ENCODE results near the gene SLC35G3.
"Not testable (repeated sequence)": the region's sequence is repeated elsewhere in the genome, so short reads cannot be mapped to it uniquely, and the experiment has no call there.

Gene SLC35G3

DNA sequence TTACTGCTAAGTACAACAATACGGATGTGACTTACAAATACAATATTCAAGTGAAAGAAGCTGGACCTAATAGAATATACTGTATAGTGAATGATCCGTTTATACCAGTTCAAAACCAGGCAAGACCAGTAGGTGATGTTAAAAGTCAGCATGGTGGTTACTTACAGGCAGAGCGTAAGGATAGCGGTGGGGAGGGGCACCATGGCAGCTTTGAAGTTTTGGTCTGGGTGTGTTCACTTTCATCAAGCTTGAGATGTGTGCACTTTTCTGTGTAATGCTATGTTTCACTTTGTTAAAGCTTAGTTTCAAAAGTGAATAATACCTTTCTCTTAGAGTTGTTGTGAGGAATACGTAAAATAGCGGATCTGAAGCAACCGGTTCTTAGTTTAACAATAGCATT lies 16.5 kb upstream of the SLC35G3 start:
- TF ChIP-seq, protein P1, sequence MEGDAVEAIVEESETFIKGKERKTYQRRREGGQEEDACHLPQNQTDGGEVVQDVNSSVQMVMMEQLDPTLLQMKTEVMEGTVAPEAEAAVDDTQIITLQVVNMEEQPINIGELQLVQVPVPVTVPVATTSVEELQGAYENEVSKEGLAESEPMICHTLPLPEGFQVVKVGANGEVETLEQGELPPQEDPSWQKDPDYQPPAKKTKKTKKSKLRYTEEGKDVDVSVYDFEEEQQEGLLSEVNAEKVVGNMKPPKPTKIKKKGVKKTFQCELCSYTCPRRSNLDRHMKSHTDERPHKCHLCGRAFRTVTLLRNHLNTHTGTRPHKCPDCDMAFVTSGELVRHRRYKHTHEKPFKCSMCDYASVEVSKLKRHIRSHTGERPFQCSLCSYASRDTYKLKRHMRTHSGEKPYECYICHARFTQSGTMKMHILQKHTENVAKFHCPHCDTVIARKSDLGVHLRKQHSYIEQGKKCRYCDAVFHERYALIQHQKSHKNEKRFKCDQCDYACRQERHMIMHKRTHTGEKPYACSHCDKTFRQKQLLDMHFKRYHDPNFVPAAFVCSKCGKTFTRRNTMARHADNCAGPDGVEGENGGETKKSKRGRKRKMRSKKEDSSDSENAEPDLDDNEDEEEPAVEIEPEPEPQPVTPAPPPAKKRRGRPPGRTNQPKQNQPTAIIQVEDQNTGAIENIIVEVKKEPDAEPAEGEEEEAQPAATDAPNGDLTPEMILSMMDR (IDR thresholded peaks at IDR 0.05; ENCODE audit: borderline replicate concordance, insufficient read depth, low read depth, low read length), result no peak
- H3K4me3 ChIP-seq (ENCODE audit: low read depth, low read length), result no peak overlapping the region

DNA sequence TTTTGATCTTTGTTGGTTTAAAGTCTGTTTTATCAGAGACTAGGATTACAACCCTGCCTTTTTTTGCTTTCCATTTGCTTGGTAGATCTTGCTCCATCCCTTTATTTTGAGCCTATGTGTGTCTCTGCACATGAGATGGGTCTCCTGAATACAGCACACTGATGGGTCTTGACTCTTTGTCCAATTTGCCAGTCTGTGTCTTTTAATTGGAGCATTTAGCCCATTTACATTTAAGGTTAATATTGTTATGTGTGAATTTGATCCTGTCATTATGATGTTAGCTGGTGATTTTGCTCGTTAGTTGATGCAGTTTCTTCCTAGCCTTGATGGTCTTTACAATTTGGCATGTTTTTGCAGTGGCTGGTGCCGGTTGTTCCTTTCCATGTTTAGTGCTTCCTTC lies 8.4 kb upstream of the SLC35G3 start:
- H3K4me3 ChIP-seq (ENCODE audit: low read depth, low read length), result not testable (repeated sequence)

DNA sequence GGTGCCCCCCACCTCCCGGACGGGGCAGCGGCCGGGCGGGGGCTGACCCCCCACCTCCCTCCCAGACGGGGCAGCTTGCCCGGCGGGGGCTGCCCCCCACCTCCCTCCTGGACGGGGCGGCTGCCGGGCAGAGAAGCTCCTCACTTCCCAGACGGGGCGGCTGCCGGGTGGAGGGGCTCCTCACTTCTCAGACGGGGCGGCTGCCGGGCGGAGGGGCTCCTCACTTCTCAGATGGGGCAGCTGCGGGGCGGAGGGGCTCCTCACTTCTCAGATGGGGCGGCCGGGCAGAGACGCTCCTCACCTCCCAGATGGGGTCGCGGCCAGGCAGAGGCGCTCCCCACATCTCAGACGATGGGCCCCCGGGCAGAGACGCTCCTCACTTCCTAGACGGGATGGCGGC lies 869 bp upstream of the SLC35G3 start:
- not testable (repeated sequence) for H3K4me3 ChIP-seq (ENCODE audit: low read depth, low read length)

DNA sequence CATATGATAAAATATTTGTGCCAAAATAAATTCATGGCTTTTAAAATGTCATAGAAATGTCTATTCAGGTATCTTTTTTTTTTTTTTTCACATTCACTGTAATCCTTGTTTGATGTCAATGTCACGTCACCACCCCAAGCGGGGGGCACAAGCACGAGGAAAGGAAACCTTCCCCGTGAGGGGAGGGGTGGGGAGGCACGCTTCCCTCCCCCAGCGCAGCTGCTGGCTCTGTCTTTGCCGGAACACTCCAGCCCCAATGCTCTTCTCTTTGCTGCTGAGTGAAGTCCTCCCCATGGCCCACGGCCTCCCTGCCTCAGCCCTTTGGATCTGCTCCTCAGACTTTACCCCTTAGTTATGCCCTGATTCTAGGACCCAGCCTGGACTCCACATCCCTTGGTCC lies 1.5 kb downstream of the SLC35G3 start:
- H3K4me3 ChIP-seq (ENCODE audit: low read depth, low read length), result no peak overlapping the region
- TF ChIP-seq, protein P1 (IDR thresholded peaks at IDR 0.05; ENCODE audit: borderline replicate concordance, insufficient read depth, low read depth, low read length), result no peak

DNA sequence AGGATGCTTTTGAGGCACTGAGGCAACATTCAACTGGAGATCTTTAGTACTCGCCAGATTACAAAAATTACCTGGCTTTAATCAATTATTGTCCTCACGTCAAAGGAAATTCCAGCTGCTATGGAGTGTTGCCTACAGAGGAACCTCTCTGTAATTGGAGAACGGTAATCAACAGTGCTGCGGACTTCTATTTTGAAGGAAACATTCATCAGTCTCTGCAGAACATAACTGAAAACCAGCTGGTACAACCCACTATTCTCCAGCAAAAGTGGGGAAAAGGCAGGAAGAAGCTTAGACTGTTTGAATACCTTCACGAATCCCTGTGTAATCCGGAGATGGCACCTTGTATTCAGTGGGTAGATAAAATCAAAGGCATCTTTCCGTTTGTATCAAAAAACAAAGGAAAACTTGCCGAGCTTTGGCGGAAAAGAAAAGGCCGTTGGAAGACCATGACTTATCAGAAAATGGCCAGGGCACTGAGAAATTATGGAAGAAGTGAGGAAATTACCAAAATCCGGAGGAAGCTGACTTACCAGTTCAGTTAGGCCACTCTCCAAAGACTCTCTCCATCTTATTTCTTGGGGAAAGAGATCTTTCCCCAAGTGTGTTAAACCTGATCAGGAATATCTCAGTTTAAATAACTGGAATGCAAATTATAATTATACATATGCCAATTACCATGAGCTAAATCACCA lies 3.0 kb downstream of the SLC35G3 start:
- TF ChIP-seq, protein P1 (IDR thresholded peaks at IDR 0.05; ENCODE audit: borderline replicate concordance, insufficient read depth, low read depth, low read length), result no peak
- no peak overlapping the region for H3K4me3 ChIP-seq (ENCODE audit: low read depth, low read length)

DNA sequence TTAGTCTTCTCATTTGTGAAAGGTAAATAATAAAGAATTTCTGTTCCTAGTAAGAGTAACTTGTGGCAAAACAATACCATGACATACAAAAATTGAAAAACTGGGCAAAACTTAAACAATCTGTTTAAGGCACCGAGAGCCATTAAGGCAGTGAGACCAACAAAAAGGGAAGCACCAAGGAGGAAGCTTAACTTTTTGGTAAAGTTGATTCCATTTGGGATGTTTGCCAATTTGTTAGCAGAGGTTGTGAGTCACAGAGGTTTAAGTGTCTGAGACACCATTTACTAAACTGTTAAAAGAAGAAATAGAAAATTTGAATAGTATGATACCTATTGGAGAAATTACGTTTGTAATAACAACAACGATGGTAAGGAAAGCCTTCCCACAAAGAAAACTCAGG lies 4.9 kb downstream of the SLC35G3 start:
- TF ChIP-seq, protein P1 (IDR thresholded peaks at IDR 0.05; ENCODE audit: borderline replicate concordance, insufficient read depth, low read depth, low read length), result no peak

DNA sequence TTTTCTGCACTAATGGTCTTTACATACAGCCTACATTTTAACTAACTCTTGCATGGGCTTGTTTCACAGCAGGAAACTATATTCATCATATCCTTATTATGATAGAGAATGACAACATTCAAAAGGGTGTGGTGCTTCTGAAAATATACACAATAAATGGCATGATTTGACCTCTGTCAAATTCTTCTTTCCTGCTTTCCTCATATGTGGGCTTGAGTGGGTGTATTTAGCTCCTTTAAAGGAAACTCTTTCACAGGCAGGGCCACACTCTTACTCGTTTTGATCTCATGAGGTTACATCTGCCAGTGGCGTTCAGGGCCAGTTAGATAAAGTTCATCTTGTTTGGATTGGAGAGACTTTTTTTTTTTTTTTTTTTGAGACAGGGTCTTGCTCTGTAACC lies 6.1 kb downstream of the SLC35G3 start:
- H3K4me3 ChIP-seq (ENCODE audit: low read depth, low read length), result no peak overlapping the region
- TF ChIP-seq, protein P1 (IDR thresholded peaks at IDR 0.05; ENCODE audit: borderline replicate concordance, insufficient read depth, low read depth, low read length), result no peak

More for the DNA sequence above, 4.9 kb downstream of the SLC35G3 start:
- no peak overlapping the region for H3K4me3 ChIP-seq (ENCODE audit: low read depth, low read length)

DNA sequence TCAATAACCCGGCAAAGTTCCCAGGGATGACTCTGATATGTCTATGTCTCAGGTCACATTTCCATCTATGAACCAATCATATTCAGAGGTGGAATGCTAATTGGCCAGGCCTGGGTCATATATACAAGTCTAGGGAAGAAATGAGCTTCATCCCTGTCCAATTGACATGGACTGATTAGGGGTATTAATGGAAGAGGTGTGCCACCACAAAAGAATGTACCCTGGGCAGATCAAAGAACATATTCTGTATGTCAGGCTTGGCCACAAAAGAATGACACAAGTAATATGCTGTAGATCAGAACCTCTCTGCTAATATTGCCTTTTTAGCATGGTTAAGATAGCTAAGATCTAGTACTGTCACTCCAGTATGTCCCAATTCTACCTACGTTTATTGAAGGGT lies 6.7 kb downstream of the SLC35G3 start:
- TF ChIP-seq, protein P1 (IDR thresholded peaks at IDR 0.05; ENCODE audit: borderline replicate concordance, insufficient read depth, low read depth, low read length), result no peak
- H3K4me3 ChIP-seq (ENCODE audit: low read depth, low read length), result no peak overlapping the region

Measured in GM12875 (cell line).